HepG2 (cell line): Measurements from ENCODE around the gene PTPN18. TPM values are rescaled to one million over a fixed set of nuclear protein-coding genes. Genes with fewer than 3 reads are reported as not detected.

ENCODE experiments used
- ATF7 ChIP-seq, 2 experiments: fragments of 450-650 bp in 1 of 2; sonication (generic) in 1 of 2; formaldehyde crosslinking in 1 of 2; IDR thresholded peaks; 2 replicates each; pipeline versions ENCODE4 v1.4.0 to v1.6.1; 2016 to 2020; ENCODE audit warnings: antibody characterized with exemption in 1 of 2, mild to moderate bottlenecking in 1 of 2, missing genetic modification reagents in 1 of 2
- JUND ChIP-seq: sonication (generic); formaldehyde crosslinking; IDR thresholded peaks from 2 replicates; pipeline ENCODE4 v1.8.0; 2022; ENCODE audit warnings: mild to moderate bottlenecking, missing genetic modification reagents
- KMT2B ChIP-seq: IDR thresholded peaks from 2 replicates; pipeline ENCODE4 v1.6.1; 2016; ENCODE audit warnings: missing genetic modification reagents, missing compliant biosample characterization
- MAF1 ChIP-seq: sonication (generic); formaldehyde crosslinking; IDR thresholded peaks from 2 replicates; pipeline ENCODE4 v1.5.0; 2020; ENCODE audit warnings: missing genetic modification reagents, borderline replicate concordance
- NCOA2 ChIP-seq: sonication (generic); formaldehyde crosslinking; IDR thresholded peaks from 2 replicates; pipeline ENCODE4 v1.8.0; 2022; ENCODE audit warnings: inconsistent platforms
- NR2F1 ChIP-seq, 2 experiments: fragments of 450-650 bp in 1 of 2; formaldehyde crosslinking in 1 of 2; IDR thresholded peaks; 2 replicates each; pipeline versions ENCODE4 v1.5.0 to v1.6.1; 2016 to 2020; ENCODE audit warnings: mild to moderate bottlenecking in 1 of 2, missing compliant biosample characterization in 1 of 2, missing genetic modification reagents in 1 of 2, moderate library complexity in 1 of 2
- TAF1 ChIP-seq: sonication (generic); formaldehyde crosslinking; IDR thresholded peaks from 2 replicates; pipeline ENCODE4 v1.4.0; 2020; ENCODE audit warnings: missing genetic modification reagents
- polyA plus RNA-seq, 8 experiments: library from polyadenylated mRNA; depleted of rRNA in 3 of 8; stranded (reverse) in 7 of 8; unstranded in 1 of 8; fragments of >200 nt; fragmentation: Illumina TruSeq in 4 of 8; extraction: Trizol in 4 of 8; gene quantifications; 2 replicates each; pipeline versions ENCODE4 v1.2.1 to v1.2.3, GENCODE V29; 2011 to 2016; ENCODE audit warnings: low read depth in 4 of 8, missing spikeins in 1 of 8, mixed read lengths in 1 of 8; ENCODE audit not compliant: insufficient read depth in 1 of 8
- total RNA-seq, 5 experiments: library from RNA; depleted of rRNA; stranded (reverse); fragments of >200 nt; fragmentation: Illumina TruSeq; extraction: Trizol; gene quantifications; 2 replicates each; pipeline ENCODE4 v1.2.3, GENCODE V29; 2016; ENCODE audit warnings: low read depth in 1 of 5
- TF ChIP-seq, protein P1 (sequence below), 2 experiments: sonication (generic) in 1 of 2; formaldehyde crosslinking in 1 of 2; IDR thresholded peaks; 2 replicates each; pipeline versions ENCODE4 v1.6.1 to v1.9.0; 2014 to 2022; ENCODE audit warnings: antibody characterized with exemption in 1 of 2, borderline replicate concordance in 1 of 2, inconsistent platforms in 1 of 2, low read depth in 1 of 2, missing genetic modification reagents in 1 of 2
- TF ChIP-seq, protein P2 (sequence below): sonication (generic); formaldehyde crosslinking; IDR thresholded peaks from 2 replicates; pipeline ENCODE4 v1.5.1; 2020; ENCODE audit warnings: mild to moderate bottlenecking, missing genetic modification reagents, moderate library complexity
- TF ChIP-seq, protein P3 (sequence below): IDR thresholded peaks from 2 replicates; pipeline ENCODE4 v1.6.1; 2012; ENCODE audit warnings: low read length, improper control_type of control experiment
- TF ChIP-seq, protein P4 (sequence below): IDR thresholded peaks from 2 replicates; pipeline ENCODE4 v1.6.1; 2016; ENCODE audit warnings: low read depth

The PTPN18 gene
- total and polyA plus RNA-seq, 2 of the 13 experiments (the other 11 are each of a cell fraction or from before 2014, with no cell fraction given): 14.8 to 39.6 TPM

DNA sequence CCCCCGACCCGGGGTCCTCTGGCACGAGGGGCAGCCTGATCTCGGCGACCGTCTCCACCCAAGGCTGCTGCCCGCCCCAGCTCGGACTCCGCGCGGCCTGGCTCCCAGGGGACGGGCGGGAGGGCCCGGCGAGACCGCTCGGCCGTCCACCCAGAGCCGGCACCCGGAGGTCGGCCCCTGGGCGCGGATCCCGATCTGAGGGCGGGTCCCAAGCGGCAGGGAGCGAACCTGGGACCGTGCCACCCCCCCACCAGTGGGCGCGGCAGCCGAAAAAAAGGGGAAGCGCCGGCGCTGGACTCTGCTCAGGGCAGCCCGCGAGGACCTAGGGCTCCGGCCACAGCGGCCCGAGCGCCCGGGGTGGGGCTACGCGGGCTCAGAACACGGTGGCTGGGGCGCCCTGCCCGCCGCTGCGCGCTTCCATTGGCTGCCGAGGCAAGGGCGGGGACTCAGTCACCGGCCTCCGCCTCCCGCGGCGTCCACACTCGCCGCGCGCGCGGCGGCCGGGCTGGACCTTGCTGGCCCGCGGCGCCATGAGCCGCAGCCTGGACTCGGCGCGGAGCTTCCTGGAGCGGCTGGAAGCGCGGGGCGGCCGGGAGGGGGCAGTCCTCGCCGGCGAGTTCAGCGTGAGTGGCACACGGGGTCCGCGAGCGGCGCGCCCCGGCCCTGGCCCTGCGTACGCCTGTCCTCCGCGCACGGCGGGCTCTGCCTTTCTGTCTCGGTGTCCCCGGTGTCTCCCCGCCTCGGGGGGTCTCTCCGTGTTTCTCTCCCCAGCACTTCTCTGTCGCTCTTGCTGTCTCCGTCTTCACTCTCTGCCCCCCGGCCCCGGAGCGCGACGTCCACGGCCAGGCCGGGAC is at the start of gene PTPN18 (continued):
- TF ChIP-seq, protein P1, sequence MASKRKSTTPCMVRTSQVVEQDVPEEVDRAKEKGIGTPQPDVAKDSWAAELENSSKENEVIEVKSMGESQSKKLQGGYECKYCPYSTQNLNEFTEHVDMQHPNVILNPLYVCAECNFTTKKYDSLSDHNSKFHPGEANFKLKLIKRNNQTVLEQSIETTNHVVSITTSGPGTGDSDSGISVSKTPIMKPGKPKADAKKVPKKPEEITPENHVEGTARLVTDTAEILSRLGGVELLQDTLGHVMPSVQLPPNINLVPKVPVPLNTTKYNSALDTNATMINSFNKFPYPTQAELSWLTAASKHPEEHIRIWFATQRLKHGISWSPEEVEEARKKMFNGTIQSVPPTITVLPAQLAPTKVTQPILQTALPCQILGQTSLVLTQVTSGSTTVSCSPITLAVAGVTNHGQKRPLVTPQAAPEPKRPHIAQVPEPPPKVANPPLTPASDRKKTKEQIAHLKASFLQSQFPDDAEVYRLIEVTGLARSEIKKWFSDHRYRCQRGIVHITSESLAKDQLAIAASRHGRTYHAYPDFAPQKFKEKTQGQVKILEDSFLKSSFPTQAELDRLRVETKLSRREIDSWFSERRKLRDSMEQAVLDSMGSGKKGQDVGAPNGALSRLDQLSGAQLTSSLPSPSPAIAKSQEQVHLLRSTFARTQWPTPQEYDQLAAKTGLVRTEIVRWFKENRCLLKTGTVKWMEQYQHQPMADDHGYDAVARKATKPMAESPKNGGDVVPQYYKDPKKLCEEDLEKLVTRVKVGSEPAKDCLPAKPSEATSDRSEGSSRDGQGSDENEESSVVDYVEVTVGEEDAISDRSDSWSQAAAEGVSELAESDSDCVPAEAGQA (IDR thresholded peaks at IDR 0.05; ENCODE audit: low read depth): no peak; the same call in 1 of the 2 replicates
- TF ChIP-seq, protein P1 (CRISPR knock-in tag; IDR thresholded peaks at IDR 0.05; ENCODE audit: borderline replicate concordance): peak; percentile 57; the same call in 1 of the 2 replicates
- TF ChIP-seq, protein P2, sequence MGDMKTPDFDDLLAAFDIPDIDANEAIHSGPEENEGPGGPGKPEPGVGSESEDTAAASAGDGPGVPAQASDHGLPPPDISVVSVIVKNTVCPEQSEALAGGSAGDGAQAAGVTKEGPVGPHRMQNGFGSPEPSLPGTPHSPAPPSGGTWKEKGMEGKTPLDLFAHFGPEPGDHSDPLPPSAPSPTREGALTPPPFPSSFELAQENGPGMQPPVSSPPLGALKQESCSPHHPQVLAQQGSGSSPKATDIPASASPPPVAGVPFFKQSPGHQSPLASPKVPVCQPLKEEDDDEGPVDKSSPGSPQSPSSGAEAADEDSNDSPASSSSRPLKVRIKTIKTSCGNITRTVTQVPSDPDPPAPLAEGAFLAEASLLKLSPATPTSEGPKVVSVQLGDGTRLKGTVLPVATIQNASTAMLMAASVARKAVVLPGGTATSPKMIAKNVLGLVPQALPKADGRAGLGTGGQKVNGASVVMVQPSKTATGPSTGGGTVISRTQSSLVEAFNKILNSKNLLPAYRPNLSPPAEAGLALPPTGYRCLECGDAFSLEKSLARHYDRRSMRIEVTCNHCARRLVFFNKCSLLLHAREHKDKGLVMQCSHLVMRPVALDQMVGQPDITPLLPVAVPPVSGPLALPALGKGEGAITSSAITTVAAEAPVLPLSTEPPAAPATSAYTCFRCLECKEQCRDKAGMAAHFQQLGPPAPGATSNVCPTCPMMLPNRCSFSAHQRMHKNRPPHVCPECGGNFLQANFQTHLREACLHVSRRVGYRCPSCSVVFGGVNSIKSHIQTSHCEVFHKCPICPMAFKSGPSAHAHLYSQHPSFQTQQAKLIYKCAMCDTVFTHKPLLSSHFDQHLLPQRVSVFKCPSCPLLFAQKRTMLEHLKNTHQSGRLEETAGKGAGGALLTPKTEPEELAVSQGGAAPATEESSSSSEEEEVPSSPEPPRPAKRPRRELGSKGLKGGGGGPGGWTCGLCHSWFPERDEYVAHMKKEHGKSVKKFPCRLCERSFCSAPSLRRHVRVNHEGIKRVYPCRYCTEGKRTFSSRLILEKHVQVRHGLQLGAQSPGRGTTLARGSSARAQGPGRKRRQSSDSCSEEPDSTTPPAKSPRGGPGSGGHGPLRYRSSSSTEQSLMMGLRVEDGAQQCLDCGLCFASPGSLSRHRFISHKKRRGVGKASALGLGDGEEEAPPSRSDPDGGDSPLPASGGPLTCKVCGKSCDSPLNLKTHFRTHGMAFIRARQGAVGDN (CRISPR knock-in tag): peak; percentile 86
- TF ChIP-seq, protein P3, sequence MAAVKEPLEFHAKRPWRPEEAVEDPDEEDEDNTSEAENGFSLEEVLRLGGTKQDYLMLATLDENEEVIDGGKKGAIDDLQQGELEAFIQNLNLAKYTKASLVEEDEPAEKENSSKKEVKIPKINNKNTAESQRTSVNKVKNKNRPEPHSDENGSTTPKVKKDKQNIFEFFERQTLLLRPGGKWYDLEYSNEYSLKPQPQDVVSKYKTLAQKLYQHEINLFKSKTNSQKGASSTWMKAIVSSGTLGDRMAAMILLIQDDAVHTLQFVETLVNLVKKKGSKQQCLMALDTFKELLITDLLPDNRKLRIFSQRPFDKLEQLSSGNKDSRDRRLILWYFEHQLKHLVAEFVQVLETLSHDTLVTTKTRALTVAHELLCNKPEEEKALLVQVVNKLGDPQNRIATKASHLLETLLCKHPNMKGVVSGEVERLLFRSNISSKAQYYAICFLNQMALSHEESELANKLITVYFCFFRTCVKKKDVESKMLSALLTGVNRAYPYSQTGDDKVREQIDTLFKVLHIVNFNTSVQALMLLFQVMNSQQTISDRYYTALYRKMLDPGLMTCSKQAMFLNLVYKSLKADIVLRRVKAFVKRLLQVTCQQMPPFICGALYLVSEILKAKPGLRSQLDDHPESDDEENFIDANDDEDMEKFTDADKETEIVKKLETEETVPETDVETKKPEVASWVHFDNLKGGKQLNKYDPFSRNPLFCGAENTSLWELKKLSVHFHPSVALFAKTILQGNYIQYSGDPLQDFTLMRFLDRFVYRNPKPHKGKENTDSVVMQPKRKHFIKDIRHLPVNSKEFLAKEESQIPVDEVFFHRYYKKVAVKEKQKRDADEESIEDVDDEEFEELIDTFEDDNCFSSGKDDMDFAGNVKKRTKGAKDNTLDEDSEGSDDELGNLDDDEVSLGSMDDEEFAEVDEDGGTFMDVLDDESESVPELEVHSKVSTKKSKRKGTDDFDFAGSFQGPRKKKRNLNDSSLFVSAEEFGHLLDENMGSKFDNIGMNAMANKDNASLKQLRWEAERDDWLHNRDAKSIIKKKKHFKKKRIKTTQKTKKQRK: no peak
- TF ChIP-seq ATF7 (IDR thresholded peaks at IDR 0.05) (no peak), ATF7 (CRISPR knock-in tag; IDR thresholded peaks at IDR 0.05) (peak; percentile 57; the same call in 1 of the 2 replicates), NR2F1 (CRISPR knock-in tag; IDR thresholded peaks at IDR 0.05) (no peak), JUND (CRISPR knock-in tag) (0 out of 2 replicates have a peak, but pooled peaks have one; percentile 44), KMT2B (CRISPR knock-in tag) (peak; percentile 48; the same call in 1 of the 2 replicates), NCOA2 (peak; percentile 7; the same call in 1 of the 2 replicates), MAF1 (CRISPR knock-in tag) (peak; percentile 72), TAF1 (CRISPR knock-in tag) (peak; percentile 78)
- TF ChIP-seq, protein P4, sequence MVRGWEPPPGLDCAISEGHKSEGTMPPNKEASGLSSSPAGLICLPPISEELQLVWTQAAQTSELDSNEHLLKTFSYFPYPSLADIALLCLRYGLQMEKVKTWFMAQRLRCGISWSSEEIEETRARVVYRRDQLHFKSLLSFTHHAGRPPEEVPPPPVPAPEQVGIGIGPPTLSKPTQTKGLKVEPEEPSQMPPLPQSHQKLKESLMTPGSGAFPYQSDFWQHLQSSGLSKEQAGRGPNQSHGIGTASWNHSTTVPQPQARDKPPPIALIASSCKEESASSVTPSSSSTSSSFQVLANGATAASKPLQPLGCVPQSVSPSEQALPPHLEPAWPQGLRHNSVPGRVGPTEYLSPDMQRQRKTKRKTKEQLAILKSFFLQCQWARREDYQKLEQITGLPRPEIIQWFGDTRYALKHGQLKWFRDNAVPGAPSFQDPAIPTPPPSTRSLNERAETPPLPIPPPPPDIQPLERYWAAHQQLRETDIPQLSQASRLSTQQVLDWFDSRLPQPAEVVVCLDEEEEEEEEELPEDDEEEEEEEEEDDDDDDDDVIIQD (CRISPR knock-in tag): 0 out of 2 replicates have a peak, but pooled peaks have one; percentile 17
